Heart right ventricle (tissue), 16 donors: Measurements from ENCODE around the gene NRAS. TPM values are rescaled to one million over a fixed set of nuclear protein-coding genes. Genes with fewer than 3 reads are reported as not detected.

ENCODE experiments used
- ATAC-seq, 8 donors: fragments of 200-7000 bp; cut with Tn5 transposase; one replicate each; pipeline ENCODE4 v1.9.1; 2020; ENCODE audit warnings: mild to moderate bottlenecking in 8 of 8, moderate library complexity in 8 of 8, moderate number of reproducible peaks in 1 of 8
- DNase-seq, 2 donors: peaks; one replicate each; pipeline ENCODE4 v3.0.0-alpha.2; 2020
- H3K27ac ChIP-seq, 10 donors: fragments of 200-600 bp; sonication (generic) in 2 of 10; one replicate each; pipeline versions ENCODE4 v1.5.0 to v1.8.0; 2020 to 2022; ENCODE audit warnings: mild to moderate bottlenecking in 3 of 10
- H3K27me3 ChIP-seq, 7 donors: fragments of 200-600 bp; one replicate each; pipeline ENCODE4 v1.8.0; 2021 to 2022; ENCODE audit warnings: mild to moderate bottlenecking in 2 of 7
- H3K36me3 ChIP-seq, 9 donors: fragments of 200-600 bp; sonication (generic) in 1 of 9; one replicate each; pipeline versions ENCODE4 v1.5.0 to v1.8.0; 2020 to 2022; ENCODE audit warnings: mild to moderate bottlenecking in 2 of 9
- H3K4me1 ChIP-seq, 9 donors: fragments of 200-600 bp; sonication (generic) in 1 of 9; one replicate each; pipeline versions ENCODE4 v1.5.0 to v1.8.0; 2020 to 2022; ENCODE audit warnings: mild to moderate bottlenecking in 4 of 9
- H3K4me3 ChIP-seq, 10 donors: fragments of 200-600 bp; sonication (generic) in 2 of 10; one replicate each; pipeline versions ENCODE4 v1.5.0 to v1.8.0; 2020 to 2022; ENCODE audit warnings: mild to moderate bottlenecking in 7 of 10, moderate library complexity in 2 of 10
- H3K9me3 ChIP-seq, 11 donors: fragments of 200-600 bp in 10 of 11; sonication (generic) in 2 of 11; one replicate each; pipeline versions ENCODE4 v1.5.0 to v1.8.0; 2013 to 2022; ENCODE audit warnings: mild to moderate bottlenecking in 2 of 11, control low read depth in 1 of 11, moderate library complexity in 1 of 11
- WGBS, 2 donors: extraction: QIAGEN DNeasy Blood & Tissue Kit; methylation state at CpG; one replicate each; pipeline ENCODE4 v1.1.7; 2013; ENCODE audit warnings: inconsistent platforms in 1 of 2; 5-methylcytosine and 5-hydroxymethylcytosine counted together
- intact Hi-C, 10 donors: fragments of 100-400 bp; cut with DNase I; formaldehyde crosslinking; loops; one replicate each; pipeline versions ENCODE4 v1.11.1 to v1.14.2; 2022
- polyA plus RNA-seq, 2 donors: library from polyadenylated mRNA; stranded (reverse); fragments of 200-250 nt; gene quantifications; one replicate each; pipeline ENCODE4 v1.2.3, GENCODE V29; 2013
- total RNA-seq, 10 donors: library from RNA; stranded (reverse); fragmentation: NEBNext Ultra II Directional in 3 of 10; extraction: Animal tissue kit (Norgen Biotek cat#: 25700) in 3 of 10; gene quantifications; one replicate each; pipeline versions ENCODE4 v1.2.1 to v1.2.4, GENCODE V29; 2021 to 2023
- TF ChIP-seq, protein P1 (sequence below), 9 donors: fragments of 200-600 bp; sonication (generic) in 2 of 9; IDR thresholded peaks; one replicate each; pipeline versions ENCODE4 v1.5.0 to v1.8.0; 2021 to 2022; ENCODE audit warnings: antibody characterized with exemption in 9 of 9, mild to moderate bottlenecking in 5 of 9, moderate library complexity in 1 of 9
- donor health status: Arrhythmogenic right ventricular cardiomyopathy.
- donor health status: ischemic (EF 13 %, LVEDD 7.1; RV severe dilation, severe dysfunction).
- donor health status: healthy with polysubstance abuse.
- donor health status: DM: no; HTN: yes; CAD: no.
- donor health status: DM: no; HTN: no; CAD: no.
- donor health status: ischemic (EF 25% LVEDD 6.9; RV normal size, moderate dysfunction).
- donor health status: ischemic (EF 25% LVEDD 5.7; RV mildly dilated, moderate dysfunction).
- donor health status: healthy.
- donor health status: DM: yes; HTN: yes; CAD: no.
- donor health status: Ischemic cardiomyopathy.
- donor health status: ischemic (EF 35%, LVEDD 5.7; RV mildly dilated, moderate dysfunction).
- donor health status: nonischemic (EF 11% LVEDD 7.7; RV severe dilation, severe dysfunction).
- donor health status: DM: yes; HTN: yes; CAD: no.
- donor health status: PGD.
- donor health status: ischemic (EF 29% LVEDD 5.4; RV normal size, mild dysfunction).
- donor health status: nonischemic (EF 23%, LVEDD 6.1; RV moderate dilation, normal function).

The NRAS gene
- total and polyA plus RNA-seq, 12 donors: 6.2 to 17.2 (median 8.6) TPM

DNA sequence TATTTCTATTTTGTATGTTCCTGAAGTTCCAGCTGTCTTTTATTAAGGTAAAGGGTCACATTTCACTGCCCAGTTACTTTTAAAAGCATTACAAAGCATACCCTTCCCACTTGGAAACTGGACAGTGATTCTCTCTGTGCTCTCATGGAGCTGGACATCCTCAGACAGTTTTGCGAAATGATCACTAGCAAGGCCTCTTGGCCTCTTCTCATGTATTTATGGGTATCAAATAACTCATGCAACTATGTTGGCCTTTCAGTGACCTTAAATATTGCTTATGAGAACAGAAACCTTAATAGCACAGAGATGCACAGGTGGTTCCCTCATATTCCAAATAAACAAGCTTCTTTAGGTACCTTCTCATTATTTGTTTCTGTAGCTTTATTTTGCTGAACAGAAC lies 13.3 kb downstream of the NRAS start:
- peaks cover 0 to 6% (median 0%) of the 10 kb centered on the region in 9 donors for H3K4me1 ChIP-seq
- TF ChIP-seq, protein P1, sequence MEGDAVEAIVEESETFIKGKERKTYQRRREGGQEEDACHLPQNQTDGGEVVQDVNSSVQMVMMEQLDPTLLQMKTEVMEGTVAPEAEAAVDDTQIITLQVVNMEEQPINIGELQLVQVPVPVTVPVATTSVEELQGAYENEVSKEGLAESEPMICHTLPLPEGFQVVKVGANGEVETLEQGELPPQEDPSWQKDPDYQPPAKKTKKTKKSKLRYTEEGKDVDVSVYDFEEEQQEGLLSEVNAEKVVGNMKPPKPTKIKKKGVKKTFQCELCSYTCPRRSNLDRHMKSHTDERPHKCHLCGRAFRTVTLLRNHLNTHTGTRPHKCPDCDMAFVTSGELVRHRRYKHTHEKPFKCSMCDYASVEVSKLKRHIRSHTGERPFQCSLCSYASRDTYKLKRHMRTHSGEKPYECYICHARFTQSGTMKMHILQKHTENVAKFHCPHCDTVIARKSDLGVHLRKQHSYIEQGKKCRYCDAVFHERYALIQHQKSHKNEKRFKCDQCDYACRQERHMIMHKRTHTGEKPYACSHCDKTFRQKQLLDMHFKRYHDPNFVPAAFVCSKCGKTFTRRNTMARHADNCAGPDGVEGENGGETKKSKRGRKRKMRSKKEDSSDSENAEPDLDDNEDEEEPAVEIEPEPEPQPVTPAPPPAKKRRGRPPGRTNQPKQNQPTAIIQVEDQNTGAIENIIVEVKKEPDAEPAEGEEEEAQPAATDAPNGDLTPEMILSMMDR (IDR thresholded peaks at IDR 0.05): no peak
- no peak for DNase-seq
- WGBS, 2 donors: 91 to 98% methylated on average over 1 of the region's 1 CpG
- H3K9me3 ChIP-seq: no peaks in the 10 kb centered on the region
- H3K27me3 ChIP-seq: no peaks in the 10 kb centered on the region
- no peak overlapping the region for H3K27ac ChIP-seq
- H3K4me3 ChIP-seq: no peak overlapping the region
- intact Hi-C loops: no loop called here
- ATAC-seq: no peak
- H3K36me3 ChIP-seq: peaks cover 0 to 46% (median 26%) of the 10 kb centered on the region in 9 donors

DNA sequence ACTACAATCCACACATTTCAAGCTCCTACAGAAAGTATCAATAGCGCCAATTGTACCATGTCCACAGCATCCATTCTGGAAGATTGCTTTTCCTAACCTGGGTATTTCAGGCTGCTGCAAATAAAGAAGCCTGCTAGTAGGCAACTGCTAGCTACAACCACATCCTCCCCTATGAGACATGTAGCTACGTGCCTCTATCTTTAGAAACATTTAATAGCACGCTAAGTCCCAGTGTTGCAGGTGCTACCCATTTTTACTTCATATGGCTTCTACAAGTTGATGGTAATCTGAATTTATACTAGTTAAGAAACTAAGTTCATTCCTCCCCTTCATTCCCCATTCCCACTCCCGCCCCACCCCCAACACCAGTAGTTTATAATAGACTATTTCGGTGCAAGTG lies 13.8 kb downstream of the NRAS start:
- H3K4me1 ChIP-seq: peaks cover 0 to 6% (median 0%) of the 10 kb centered on the region in 9 donors
- intact Hi-C loops: no loop called here
- DNase-seq: no peak
- 85 to 93% methylated on average over 5 of the region's 5 CpGs for WGBS, 2 donors
- ATAC-seq: no peak
- no peak overlapping the region for H3K4me3 ChIP-seq
- no peaks in the 10 kb centered on the region for H3K27me3 ChIP-seq
- H3K36me3 ChIP-seq: peaks cover 0 to 41% (median 22%) of the 10 kb centered on the region in 9 donors
- H3K27ac ChIP-seq: no peak overlapping the region
- H3K9me3 ChIP-seq: no peaks in the 10 kb centered on the region
- TF ChIP-seq, protein P1 (IDR thresholded peaks at IDR 0.05): no peak

DNA sequence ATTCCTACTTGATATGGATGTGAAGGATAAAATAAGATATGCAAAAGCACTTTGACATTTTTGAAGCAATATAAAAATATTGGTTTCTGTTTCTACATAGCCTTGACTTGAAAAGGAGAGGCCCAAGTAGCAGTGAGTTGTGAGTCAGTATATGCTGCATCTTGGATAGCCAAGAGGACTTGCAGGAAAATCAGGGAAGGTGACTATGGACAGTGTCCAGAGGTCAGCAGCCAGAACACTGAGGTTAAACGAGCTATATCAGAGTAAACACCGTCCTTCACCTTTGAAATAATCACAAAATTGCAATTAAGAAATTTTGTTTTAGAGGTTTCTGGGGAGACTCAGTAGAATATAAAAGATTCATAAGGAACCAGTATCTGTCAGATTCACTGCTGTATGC lies 14.6 kb downstream of the NRAS start:
- Histone ChIP-seq H3K27ac (no peak overlapping the region), H3K9me3 (no peaks in the 10 kb centered on the region), H3K27me3 (no peaks in the 10 kb centered on the region), H3K4me3 (no peak overlapping the region), H3K4me1 (peaks cover 0 to 6% (median 0%) of the 10 kb centered on the region in 9 donors), H3K36me3 (peaks cover 0 to 32% (median 14%) of the 10 kb centered on the region in 9 donors)
- ATAC-seq (no peak), DNase-seq (no peak)
- intact Hi-C loops: no loop called here
- WGBS, 2 donors: 44 to 55% methylated on average over 2 of the region's 2 CpGs
- TF ChIP-seq, protein P1 (IDR thresholded peaks at IDR 0.05): no peak

DNA sequence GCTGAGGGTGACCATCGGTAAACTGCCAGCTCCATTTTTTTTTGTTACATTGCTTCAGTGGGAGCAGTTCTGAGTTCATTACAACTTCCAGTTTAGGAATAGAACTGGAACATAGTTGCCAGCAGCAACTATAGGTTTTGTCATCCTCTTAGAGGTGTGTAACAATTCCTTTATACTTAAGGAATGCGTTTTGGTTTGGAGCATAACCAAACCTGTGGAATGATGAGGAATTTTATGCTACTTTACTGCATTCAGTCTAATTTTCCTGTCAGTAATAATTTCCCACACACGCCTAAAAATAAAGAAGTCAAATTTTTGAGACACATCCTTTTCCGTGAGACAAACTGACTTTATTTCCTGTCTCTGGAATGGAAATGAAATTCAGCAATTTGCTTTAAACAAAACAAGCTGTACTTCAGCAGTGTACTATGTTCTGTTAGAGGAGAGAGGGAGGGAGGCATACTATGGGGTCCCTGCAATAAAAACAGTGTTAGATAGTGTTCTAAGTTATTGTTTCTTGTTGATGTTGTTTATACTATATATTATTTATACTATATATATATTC lies 16.5 kb downstream of the NRAS start:
- TF ChIP-seq, protein P1 (IDR thresholded peaks at IDR 0.05): no peak
- intact Hi-C loops: no loop called here
- DNase-seq (no peak), ATAC-seq (no peak)
- WGBS, 2 donors: 37 to 49% methylated on average over 4 of the region's 4 CpGs
- Histone ChIP-seq H3K27me3 (no peaks in the 10 kb centered on the region), H3K27ac (no peak overlapping the region), H3K36me3 (peaks cover 0 to 14% (median 0%) of the 10 kb centered on the region in 9 donors), H3K9me3 (no peaks in the 10 kb centered on the region), H3K4me3 (no peak overlapping the region), H3K4me1 (peaks cover 0 to 6% (median 0%) of the 10 kb centered on the region in 9 donors)
